Measurements from ENCODE around the gene MUL1. TPM values are rescaled to one million over a fixed set of nuclear protein-coding genes. Genes with fewer than 3 reads are reported as not detected.
A peak's percentile ranks its signal among the peaks of the same experiment; 100 is the strongest.

MUL1 gene
- total and polyA plus RNA-seq, 8 donors = 3.7 to 53.1 (median 12.9) TPM

DNA sequence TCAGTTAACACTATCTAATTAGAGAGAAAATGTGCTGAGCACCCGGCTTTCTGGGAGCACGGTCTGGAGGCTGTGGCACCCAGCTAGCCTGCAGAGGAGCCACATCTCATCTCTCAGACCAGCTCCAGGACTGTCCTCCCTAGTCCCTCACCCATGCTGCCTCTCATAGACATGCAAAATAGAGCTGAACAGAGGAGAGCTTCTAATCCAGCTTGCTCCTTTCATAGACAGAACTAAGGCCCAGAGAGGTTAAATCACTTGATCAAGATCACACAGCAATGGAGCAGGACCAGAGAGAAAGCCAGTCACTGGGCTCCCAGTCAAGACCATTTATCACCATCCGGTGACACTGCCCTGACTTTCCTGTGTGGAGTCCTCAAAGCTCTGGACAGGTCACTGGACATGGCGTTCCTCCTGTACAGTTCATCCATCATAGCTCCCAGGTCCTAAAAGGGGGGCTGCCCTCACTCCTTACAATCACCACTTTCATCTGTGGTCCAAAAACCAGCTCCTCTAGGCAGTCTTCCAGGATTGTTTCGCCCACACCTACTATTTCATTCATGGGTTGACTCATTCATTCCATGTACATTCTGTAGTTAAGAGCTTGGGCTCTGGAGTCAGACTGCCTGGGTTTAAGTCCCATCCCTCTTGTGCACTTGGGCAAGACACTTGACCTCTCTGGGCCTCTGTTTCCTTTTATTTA, 13.2 kb downstream of the MUL1 start:
- intact Hi-C loops (cut with DNase I; ENCODE audit: low total_unique reads) = loop anchor here (5.0 to 10.0 kb wide), 3 partner anchors 117 to 580 kb away; no protein-coding TSS in a partner anchor

DNA sequence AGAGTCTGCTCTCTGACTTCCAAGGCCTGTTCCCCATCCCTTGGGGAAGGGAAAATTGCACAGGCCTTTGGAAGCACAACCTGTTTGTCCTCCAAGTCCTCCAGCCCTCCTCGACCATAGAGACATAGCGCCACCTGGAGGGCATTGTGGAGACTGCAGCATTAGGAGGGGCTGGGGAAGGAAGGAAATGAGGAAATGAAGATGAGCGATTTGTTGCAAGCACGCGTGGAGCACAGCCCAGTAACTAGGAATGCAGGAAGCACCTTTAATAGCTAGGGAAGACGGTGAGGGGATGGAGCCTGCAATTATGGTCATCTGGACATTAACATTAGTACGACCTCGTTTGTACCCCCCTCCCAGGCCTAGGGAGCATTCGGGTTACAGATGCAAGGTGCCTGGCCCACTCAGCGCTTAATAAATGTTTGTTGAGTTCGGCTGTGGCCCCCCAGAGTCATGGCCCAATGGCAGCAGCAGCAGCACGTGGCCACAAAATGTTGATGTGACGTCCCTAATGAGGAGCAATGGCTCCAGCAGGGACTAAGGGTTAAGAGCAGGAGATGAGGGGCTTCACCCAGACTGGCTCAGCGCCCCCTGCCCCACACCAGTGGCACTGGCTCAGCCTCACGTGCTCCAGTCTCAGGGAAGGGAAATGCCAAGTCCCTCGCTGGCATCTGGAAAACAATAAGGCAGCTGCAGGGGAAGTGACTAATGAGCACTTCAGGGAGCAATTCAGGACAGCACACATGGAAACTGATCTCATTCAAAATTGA, 13.9 kb downstream of the MUL1 start:
- 0 to 6% (median 3%) methylated on average over 13 to 16 of the region's 16 CpGs for WGBS, 5 donors
- Histone ChIP-seq H3K27ac (peak overlapping the region in 2 of 5 donors; percentile 3 to 40), H3K36me3 (peaks cover 5 to 25% (median 23%) of the 10 kb centered on the region in 4 donors), H3K4me3 (no peak overlapping the region), H3K27me3 (peaks cover 0 to 1% (median 0%) of the 10 kb centered on the region in 3 donors), H3K9me3 (no peaks in the 10 kb centered on the region), H3K4me1 (peaks cover 8 to 30% (median 9%) of the 10 kb centered on the region in 4 donors)
- peak; percentile 89 to 94 for DNase-seq
- intact Hi-C loops (cut with DNase I; ENCODE audit: low total_unique reads) = loop anchor here (5.0 to 10.0 kb wide), 3 partner anchors 117 to 579 kb away; no protein-coding TSS in a partner anchor
- TF ChIP-seq EP300 (IDR thresholded peaks at IDR 0.05) (no peak), POLR2AphosphoS5 (IDR thresholded peaks at IDR 0.05) (peak in 1 of 3 donors; percentile 74)
- TF ChIP-seq, protein P1, sequence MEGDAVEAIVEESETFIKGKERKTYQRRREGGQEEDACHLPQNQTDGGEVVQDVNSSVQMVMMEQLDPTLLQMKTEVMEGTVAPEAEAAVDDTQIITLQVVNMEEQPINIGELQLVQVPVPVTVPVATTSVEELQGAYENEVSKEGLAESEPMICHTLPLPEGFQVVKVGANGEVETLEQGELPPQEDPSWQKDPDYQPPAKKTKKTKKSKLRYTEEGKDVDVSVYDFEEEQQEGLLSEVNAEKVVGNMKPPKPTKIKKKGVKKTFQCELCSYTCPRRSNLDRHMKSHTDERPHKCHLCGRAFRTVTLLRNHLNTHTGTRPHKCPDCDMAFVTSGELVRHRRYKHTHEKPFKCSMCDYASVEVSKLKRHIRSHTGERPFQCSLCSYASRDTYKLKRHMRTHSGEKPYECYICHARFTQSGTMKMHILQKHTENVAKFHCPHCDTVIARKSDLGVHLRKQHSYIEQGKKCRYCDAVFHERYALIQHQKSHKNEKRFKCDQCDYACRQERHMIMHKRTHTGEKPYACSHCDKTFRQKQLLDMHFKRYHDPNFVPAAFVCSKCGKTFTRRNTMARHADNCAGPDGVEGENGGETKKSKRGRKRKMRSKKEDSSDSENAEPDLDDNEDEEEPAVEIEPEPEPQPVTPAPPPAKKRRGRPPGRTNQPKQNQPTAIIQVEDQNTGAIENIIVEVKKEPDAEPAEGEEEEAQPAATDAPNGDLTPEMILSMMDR (IDR thresholded peaks at IDR 0.05) = peak in 6 of 7 experiments; percentile 93 to 99 (median 98)

More for the DNA sequence above, 13.2 kb downstream of the MUL1 start:
- no peaks in the 10 kb centered on the region for H3K9me3 ChIP-seq
- H3K36me3 ChIP-seq = peaks cover 12 to 33% (median 30%) of the 10 kb centered on the region in 4 donors
- peaks cover 8 to 30% (median 9%) of the 10 kb centered on the region in 4 donors for H3K4me1 ChIP-seq
- H3K4me3 ChIP-seq = no peak overlapping the region
- no peaks in the 10 kb centered on the region for H3K27me3 ChIP-seq
- TF ChIP-seq EP300 (IDR thresholded peaks at IDR 0.05) (no peak), POLR2A (IDR thresholded peaks at IDR 0.05) (no peak), POLR2AphosphoS5 (IDR thresholded peaks at IDR 0.05) (no peak)
- TF ChIP-seq, protein P1 (IDR thresholded peaks at IDR 0.05) = no peak
- peak overlapping the region in 2 of 5 donors; percentile 3 to 50 for H3K27ac ChIP-seq
- DNase-seq = no peak
- WGBS, 5 donors = 44 to 60% (median 58%) methylated on average over 5 of the region's 5 CpGs

GRCh38 chr1:20493309-20493708, 14.6 kb downstream of the MUL1 start:
- no peak for DNase-seq
- TF ChIP-seq POLR2A (IDR thresholded peaks at IDR 0.05) = no peak
- TF ChIP-seq, protein P1 (IDR thresholded peaks at IDR 0.05) = no peak
- no peak for TF ChIP-seq EP300 (IDR thresholded peaks at IDR 0.05)
- no peak for TF ChIP-seq POLR2AphosphoS5 (IDR thresholded peaks at IDR 0.05)
- no peak overlapping the region for H3K27ac ChIP-seq
- no peaks in the 10 kb centered on the region for H3K9me3 ChIP-seq
- peaks cover 0 to 18% (median 16%) of the 10 kb centered on the region in 4 donors for H3K36me3 ChIP-seq
- H3K4me3 ChIP-seq = no peak overlapping the region
- intact Hi-C loops (cut with DNase I; ENCODE audit: low total_unique reads) = loop anchor here (5.0 to 10.0 kb wide), 3 partner anchors 116 to 579 kb away; no protein-coding TSS in a partner anchor
- peaks cover 8 to 30% (median 9%) of the 10 kb centered on the region in 4 donors for H3K4me1 ChIP-seq
- 36 to 50% (median 40%) methylated on average over 5 of the region's 5 CpGs for WGBS, 5 donors
- H3K27me3 ChIP-seq = peaks cover 0 to 8% (median 0%) of the 10 kb centered on the region in 3 donors

DNA sequence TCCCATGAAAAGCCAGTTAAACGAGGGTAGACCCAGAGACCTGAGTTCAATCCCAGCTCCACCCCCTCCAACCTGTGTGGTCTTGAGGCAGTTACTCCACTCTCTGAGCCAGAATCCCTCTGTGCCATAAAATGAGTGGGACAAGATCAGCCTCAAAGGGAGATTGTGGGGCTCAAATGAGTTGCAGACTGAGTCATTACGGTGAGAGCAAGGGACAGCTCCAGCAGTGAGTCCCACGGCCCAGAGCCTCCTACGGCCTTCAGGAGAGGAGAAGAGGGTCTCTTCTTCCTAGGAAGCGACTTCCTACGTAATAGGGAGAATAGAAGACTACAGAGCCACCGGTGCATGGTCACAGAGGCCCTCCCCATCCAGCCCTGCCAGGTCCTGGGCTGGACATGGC, 15.2 kb downstream of the MUL1 start:
- Histone ChIP-seq H3K27ac (no peak overlapping the region), H3K4me3 (no peak overlapping the region), H3K36me3 (peaks cover 0 to 13% (median 10%) of the 10 kb centered on the region in 4 donors), H3K9me3 (no peaks in the 10 kb centered on the region), H3K4me1 (peaks cover 8 to 30% (median 9%) of the 10 kb centered on the region in 4 donors), H3K27me3 (peaks cover 0 to 14% (median 0%) of the 10 kb centered on the region in 3 donors)
- intact Hi-C loops (cut with DNase I; ENCODE audit: low total_unique reads) = loop anchor here (5.0 to 10.0 kb wide), 3 partner anchors 115 to 578 kb away; no protein-coding TSS in a partner anchor
- TF ChIP-seq POLR2A (IDR thresholded peaks at IDR 0.05) (no peak), POLR2AphosphoS5 (IDR thresholded peaks at IDR 0.05) (no peak), EP300 (IDR thresholded peaks at IDR 0.05) (no peak)
- TF ChIP-seq, protein P1 (IDR thresholded peaks at IDR 0.05) = no peak
- 66 to 71% (median 69%) methylated on average over 7 of the region's 7 CpGs for WGBS, 5 donors
- no peak for DNase-seq
